Fibroblast of skin of left quadriceps (primary cell): ENCODE results near the gene EIF2B4.
"Not testable (repeated sequence)": the region's sequence is repeated elsewhere in the genome, so short reads cannot be mapped to it uniquely, and the experiment has no call there.

Source experiments
- DNase-seq, 2 experiments: peaks; one replicate each; pipeline ENCODE4 v3.0.0-alpha.2; 2013; ENCODE audit warnings: low read depth in 2 of 2

EIF2B4 gene

DNA sequence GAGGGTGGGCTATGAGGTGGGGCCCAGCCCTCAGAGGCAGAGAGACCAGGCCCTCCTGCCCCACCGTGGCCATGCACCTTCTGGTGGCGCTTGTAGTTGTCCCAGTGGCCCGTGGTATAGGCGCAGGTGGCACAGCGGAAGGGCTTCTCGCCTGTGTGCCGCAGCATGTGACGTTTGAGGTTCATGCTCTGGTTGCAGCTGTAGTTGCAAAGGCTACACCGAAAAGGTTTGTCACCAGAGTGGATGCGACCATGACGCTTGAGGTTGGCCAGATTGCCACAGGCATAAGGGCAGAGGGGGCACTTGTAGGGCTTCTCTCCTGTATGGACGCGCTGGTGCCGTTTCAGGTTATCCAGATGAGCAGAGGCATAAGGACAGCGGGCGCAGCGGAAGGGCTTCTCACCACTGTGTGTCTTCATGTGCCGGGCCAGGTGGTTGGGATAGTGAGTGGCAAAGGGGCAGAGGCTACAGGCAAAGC, 7.5 kb upstream of the EIF2B4 start:
- DNase-seq = no peak

DNA sequence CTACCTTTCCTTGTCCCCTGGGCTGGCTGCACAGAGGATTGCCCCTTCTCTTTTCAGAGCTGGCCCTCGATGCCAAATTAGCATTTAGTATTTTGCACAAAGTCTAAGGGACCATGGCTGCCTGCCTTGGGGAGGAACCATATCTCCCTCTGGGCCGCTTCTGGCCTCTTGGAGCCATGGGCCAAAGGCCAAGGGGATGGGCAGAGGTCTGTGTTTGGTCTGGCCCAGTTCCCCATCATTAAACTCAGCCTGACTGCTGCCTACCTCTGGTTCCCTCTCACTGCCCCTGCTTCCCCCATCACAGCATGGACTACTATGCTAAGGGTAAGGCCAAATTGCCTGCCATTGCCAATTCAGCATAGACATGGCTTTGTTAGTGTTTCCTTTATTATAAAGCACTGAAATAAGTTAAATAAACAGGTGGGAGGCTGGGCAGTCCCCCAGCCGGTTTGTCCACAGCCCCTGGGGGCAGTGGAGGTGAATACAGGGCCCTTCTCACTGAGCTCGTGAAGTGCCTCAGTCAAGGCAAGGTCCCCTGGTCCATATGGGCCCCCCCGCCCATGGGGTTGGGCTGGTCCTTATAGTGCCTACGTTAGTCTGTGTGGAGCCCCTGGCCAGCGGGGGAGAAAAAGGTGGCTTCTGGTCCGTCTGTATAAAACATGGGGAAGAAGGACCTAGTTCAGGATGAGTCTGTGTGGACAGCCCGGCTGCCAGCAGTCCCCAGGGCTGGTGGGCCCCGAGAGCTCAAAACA, 6.9 kb upstream of the EIF2B4 start:
- DNase-seq = no peak

DNA sequence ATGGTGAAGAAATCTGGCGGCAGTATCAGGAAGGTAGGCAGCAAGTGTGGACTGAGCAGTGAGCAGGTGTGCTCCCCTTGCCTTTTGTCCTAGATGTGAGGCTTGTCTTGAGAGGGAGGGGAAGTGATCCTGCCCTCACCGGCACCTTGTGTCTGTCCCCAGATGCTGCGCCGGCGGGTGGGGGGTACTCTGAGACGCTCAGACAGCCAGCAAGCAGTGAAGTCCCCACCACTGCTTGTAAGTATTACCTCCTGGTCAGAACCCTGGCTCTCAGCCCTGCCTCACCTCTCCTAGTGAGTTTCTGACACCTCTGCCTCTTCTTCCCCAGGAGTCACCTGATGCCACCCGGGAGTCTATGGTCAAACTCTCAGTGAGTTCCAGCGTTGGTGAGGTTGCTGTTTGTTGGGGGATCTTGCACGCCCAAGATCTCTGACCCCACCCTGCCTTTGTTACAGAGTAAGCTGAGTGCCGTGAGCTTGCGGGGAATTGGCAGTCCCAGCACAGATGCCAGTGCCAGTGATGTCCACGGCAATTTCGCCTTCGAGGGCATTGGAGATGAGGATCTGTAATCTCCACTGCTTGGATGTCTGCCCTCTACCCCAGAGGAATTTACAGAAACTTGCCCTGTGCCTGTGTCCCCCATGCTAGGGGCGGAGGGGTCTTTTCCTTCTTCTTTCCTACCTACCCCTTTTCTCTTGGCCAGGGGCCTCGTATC, 6.2 kb upstream of the EIF2B4 start:
- no peak for DNase-seq

DNA sequence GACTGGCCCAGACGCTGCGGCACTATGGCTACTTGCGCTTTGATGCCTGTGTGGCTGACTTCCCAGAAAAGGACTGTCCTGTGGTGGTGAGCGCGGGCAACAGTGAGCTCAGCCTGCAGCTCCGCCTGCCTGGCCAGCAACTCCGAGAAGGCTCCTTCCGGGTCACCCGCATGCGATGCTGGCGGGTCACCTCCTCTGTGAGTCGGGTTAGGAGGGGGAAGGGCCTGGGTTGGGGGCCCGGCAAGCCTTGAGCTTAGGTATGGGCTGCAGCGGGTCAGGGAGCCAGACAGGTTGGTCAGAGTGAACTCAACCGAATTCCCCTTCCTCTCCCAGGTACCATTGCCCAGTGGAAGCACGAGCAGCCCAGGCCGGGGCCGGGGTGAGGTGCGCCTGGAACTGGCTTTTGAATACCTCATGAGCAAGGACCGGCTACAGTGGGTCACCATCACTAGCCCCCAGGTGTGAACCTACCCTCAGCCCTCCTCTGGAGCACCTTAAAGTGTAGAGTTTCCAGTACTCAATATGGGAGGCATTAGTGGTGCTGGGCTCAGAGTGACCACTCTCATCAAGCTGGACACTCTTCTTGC, 5.5 kb upstream of the EIF2B4 start:
- DNase-seq = no peak

DNA sequence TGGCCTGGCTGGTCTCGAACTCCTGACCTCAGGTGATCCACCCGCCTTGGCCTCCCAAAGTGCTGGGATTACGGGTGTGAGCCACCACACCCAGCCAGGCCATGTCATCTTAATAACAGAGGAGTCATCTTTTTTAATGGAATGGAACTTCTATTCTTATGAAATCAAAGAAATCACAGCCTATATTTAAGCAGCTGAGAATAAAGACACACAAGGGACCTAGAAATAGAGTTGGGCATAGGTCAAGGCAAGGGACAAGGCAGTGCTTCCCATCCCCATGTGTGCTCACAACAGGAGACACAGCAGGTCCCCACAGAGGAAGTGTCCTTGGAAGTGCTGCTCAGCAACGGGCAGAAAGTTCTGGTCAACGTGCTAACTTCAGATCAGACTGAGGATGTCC, 3.4 kb upstream of the EIF2B4 start:
- no peak for DNase-seq

DNA sequence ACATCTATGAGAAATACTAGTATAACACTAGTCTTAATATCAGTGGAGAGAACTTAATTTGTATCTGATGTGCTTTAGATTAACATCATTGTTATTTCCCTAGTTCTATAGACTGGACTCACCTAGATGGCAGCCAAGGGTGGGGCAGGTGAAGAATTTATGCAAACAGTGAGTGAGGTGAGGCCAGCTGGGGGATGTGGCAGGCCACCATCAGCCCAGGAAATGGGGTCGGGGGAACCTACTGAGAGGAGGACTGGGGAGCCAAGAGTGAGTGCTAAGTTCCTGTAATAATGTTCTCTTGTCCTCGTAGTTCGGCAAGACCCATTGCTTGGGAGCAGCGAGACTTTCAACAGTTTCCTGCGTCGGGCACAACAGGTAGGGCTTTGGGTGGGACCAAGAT, 2.8 kb upstream of the EIF2B4 start:
- DNase-seq = no peak

DNA sequence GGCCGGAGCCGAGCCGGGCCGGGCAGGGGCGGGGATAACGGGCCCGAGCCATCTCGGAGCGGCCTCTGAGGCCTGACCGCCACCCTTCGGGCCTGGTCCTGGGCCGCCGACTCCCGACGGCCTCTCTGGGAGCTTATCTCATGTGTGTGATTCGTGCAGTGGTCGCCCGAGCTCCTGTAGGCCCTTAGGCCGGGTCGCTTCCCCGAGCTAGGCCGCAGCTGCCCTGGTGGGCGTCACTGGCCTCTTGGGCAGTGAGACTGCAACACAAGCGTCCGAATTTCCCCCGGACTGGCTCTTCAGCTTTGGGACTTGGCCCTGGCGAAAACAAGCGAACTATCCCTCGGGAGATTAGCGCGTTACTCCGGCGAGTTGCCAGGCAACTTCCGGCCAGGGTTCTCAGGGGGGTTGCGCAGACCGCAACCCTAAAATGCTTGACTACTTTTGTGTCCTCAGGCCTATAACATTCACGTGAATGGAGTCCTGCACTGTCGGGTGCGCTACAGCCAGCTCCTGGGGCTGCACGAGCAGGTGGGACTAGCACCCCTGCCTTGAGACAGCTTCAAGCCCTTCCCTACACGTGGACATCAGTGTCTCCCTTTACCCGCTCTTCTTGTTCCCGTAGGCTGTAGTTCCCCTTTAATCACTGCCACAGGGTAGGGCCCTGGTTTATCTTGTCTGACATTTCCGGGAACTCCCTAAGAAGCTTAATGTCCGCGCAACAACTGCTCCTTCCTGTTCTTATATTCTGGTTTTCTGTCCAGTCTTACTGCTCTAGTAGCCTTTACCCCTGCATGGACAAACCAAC, 880 bp upstream of the EIF2B4 start:
- no peak for DNase-seq

DNA sequence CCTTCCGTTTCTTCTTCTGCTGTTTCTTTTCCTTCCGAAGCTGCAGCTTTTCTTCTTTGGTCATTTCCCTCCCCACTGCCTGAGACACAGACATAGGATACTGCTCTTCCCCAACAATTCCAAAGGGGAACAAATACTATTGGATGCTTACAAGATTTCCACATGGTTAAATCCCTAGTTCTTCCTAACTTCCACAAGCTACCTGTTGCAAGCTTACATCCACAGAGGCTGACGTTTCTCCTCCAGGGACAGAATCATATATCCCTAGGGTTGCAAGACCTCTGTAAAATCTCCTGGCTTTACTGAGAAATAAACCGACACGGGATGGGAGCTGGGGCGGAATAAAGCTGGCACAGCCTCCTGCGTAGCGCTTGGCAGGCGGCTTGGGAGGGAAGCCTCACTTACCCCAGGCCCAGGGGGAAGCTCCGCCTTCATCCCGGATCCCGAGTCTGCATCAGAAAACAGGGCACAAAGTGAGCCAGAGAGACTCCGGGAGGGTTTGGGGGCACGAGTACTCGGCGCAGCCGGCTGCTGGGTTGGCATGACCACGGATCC, 590 bp downstream of the EIF2B4 start:
- peak in 1 of 2 experiments; percentile 14 for DNase-seq

DNA sequence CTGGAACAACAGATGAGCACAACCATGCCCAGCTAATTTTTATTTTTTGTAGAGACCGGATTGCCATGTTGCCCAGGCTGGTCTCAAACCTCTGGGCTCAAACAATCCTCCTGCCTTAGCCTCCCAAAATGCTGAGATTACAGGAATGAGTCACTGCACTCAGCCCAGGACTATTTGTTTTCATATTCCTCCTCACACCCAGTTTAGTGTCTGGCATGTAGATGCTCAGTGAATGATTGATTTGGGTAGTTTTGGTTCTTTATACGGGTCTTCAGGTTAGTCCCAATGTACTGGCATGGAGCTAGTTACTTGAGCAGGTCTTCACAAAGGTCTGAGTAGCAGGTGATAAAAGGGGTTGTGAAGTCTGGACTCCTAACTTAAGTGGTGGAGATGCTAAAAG, 6.2 kb downstream of the EIF2B4 start:
- no peak for DNase-seq

DNA sequence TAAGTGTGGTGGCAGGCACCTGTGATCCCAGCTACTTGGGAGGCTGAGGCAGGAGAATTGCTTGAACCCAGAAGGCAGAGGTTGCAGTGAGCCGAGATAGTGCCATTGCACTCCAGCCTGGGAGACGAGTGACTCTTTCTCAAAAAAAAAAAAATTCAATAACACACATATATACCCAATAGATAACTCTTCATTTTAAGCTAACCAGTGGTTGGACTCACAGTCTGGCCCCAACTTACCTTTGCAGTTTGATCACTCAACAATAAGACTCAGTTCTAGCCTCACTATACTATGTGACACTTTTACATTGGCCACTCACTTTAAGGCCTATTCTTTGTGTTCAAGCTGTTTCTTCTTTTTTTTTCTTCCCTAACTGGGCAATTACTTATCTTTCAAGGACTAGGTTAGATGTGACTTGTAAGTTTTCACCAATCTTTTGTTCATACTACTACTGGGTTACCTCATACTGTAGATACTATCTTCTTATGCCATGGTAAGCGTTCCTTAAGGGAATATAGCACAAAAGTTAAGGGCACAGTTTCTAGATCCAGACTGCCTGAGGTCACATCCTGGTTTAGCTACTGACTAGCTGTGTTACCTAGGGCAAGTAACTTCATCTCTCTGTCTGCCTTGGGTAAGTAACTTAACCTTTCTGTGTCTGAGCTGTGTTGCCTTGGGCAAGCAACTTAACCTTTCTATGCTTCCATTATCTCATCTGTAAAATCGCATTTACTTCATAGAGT, 7.3 kb downstream of the EIF2B4 start:
- DNase-seq = no peak

DNA sequence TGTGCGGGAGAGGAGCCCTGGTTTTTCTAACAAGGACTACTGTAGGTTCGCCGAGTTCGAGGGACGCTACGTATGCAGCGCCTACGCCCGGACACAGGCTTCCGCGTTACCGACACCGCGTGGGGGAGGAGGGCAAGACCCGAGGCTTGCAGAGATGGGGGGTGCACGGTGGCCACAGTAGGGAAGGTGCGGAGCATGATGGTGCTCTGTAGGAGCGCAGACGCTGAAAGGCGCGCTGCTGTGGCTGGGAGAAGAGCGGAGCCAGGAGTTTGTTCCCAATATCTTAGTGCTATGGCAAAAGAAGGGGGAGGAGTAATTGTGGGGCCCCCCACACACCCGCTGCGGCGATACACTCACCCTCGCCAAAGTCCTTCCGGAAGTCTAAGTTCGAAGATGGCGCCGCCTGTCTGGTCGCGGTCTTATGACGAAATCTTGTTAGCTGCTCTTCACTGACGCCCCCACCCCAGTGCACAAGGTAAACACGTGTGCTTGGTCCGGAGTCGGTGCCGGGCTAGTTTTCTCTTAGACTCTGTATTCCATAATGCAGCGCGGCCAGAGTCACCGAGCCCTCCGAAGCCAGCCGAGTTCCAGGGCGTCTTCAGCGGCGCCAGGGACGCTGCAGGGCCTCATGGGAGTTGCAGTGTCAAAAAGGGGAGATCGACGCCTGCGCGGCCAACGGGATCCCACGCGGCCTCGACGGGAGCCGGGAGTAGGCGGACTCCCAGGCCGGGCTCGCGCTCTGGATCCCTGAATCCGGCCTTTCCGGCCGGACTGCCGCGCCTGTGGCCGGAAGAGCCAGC, 13.6 kb downstream of the EIF2B4 start, which contains the start of gene GTF3C2:
Gene GTF3C2, minus strand, starts transcription at position 383 of the 800 bp plus-strand sequence. CDS start 13,210 bp downstream, outside the sequence.
- DNase-seq = peak; percentile 95 to 96

DNA sequence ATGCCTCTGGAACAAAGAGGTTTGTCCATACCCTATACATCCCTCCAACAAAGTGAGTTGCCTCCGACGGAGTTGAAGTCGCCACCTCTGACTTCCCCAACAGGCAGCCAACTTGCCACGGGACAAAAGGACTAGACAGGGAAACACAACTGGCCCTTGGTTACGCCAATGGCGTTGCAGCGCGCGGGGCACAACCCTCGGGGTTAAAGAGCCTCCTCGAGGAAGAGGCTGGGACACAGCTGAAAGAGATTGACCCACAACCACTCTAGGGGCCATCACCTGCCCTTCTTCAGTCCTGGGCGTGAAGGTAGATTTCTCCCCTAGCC, 14.1 kb downstream of the EIF2B4 start:
- no peak for DNase-seq

DNA sequence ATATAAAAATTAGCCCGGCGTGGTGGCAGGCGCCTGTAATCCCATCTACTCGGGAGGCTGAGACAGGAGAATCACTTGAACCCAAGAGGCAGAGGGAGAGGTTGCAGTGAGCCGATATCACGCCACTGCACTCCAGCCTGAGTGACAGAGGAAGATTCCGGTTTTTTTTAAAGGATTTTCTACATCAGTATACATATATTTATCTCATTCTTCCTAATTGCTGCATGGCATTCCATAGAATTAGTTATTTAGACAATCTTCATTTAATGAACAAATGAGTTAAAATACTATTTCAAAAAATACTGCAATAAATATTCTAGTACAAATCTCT, 15.6 kb downstream of the EIF2B4 start:
- DNase-seq = no peak

DNA sequence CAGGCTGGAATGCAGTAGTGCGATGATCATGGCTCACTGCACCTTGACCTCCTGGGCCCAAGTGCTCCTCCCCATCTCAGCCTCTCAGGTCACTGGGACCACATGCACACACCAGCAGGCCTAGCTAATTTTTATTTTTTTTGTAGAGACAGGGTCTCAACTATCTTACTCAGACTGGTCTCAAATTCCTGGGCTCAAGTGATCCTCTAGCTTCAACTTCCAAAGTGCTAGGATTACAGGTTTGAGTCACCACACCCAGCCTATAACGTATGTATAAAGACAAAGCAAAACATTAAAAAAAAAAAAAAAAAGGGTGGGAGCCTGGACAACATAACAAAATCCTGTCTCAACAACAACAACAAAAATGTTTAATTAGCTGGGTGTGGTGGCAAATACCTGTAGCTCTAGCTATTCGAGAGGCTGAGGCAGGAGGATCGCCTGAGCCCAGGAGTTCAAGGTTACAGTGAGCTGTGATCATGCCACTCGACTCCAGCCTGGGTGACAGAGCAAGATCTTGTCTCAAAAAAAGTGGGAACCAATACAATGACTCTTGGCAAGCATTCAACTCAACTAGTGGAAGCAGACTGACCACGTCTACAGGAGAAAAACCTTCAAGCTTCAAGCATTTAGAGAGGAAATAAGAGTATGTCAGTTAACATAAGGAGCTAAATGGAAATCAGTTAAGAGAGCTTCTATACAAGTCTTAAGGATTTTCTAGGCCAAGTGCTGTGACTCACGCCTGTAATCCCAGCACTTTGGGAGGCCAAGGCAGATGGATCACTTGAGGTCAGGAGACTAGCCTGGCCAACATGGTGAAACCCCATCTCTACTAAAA, 16.2 kb downstream of the EIF2B4 start:
- DNase-seq = no peak

DNA sequence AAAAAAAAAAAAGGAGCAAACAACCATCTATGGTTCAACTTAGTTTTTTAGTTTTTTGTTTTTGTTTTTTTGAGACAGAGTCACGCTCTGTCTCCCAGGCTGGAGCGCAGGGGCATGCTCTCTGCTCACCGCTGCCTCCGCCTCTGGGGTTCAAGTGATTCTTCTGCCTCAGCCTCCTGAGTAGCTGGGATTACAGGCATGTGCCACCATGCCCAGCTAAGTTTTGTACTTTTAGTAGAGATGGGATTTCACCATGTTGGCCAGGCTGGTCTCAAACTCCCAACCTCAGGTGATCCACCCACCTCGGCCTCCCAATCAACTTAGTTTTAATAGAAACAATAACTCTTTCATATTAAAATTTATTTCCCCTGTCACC, 16.8 kb downstream of the EIF2B4 start:
- DNase-seq = not testable (repeated sequence)

DNA sequence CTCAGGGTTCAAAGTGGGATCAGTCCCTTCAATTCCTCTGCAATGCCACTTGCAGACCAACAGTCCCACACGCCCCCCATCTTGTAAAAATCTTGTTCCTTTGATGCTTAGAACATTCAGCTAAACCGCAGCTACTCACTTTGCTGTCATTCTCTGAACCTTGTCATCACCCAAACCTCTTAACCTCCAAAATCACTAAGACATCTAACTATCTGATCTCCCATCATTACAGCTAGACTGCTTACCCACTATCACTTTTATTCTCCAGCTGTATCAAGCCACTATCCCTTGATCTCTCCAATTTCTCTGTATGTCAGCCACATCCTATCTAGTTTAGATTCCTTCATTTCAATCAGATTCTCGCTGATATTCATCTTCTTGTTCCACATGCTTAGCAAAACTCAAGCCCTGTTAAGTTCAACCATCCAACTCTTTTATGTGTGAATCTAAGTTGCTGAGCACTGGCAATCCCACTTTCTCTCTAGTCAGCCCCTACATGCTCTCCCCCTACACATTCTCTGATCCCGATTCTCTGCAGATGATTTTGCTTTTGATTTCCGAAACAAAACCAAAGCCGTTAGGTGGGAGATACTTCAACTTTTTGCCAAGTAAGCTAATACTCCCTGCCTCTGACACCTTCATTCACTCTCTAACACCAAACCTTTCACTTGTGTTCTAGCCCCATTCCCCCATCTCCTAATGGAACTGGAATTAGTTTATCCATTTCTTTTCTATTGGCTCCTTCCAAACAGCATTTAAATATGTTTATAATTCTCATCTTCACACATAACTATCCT, 18.1 kb downstream of the EIF2B4 start:
- no peak for DNase-seq

DNA sequence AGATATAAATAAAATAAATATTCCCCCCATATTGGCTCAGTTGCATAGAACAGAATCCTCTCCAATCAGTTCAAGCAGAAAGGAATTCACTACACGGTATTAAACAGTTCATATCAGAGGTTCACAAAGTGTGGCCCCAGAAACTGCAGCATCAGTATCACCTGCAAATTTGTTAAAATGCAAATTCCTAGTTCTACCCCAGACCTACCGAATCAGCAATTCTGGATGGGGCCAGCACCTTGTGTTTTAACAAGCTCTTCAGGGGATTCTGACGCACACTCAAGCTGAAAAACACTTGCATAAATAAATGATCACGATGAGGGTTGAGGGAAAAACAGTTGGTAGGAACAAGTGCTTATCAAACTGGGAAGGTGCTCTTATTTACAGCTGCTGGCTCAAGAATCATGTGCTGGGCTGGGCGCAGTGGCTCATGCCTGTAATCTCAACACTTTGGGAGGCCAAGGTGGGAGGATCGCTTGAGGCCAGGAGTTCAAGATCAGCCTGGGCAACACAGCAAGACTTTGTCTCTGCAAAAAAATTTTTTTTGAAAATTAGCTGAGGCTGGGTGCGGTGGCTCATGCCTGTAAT, 19.9 kb downstream of the EIF2B4 start:
- no peak for DNase-seq

DNA sequence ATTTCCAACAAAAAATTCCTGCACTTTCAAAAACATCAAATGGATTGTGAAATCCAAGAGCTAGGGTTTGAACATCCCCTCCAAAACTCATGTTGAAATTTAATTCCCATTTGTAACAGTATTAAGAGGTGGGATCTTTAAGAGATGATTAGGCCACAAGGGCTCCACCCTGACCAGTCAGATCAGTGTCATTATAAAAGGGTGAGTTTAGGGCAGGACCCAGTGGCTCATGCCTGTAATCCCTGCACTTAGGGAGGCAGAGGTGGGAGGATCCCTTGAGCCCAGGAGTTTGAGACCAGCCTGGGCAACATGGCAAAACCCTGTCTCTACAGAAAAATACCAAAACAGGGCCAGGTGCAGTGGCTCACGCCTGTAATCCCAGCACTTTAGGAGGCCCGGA, 22.5 kb downstream of the EIF2B4 start:
- no peak for DNase-seq
